HEK293 (cell line): ENCODE measurements around the gene LMTK2.

ENCODE experiments used
- CTCF ChIA-PET: fragments of 350-600 bp; formaldehyde crosslinking; extraction: SDS; loops from one replicate; lab custom pipeline; 2021; ENCODE audit warnings: antibody characterized with exemption; lab: Yijun Ruan, JAX
- POLR2A ChIA-PET: fragments of 300-600 bp; formaldehyde crosslinking; extraction: SDS; loops from one replicate; lab custom pipeline; 2020; ENCODE audit warnings: antibody characterized with exemption, inconsistent platforms; lab: Yijun Ruan, JAX
- H3K27ac ChIP-seq: fragments of 200-500 bp; sonication (Bioruptor generic); 2 replicates; pipeline ENCODE4 v1.5.1; 2014; ENCODE audit warnings: low read depth, low read length, control low read depth, inconsistent platforms; ENCODE audit errors: extremely low read depth
- H3K36me3 ChIP-seq, 2 experiments: fragments of 200-500 bp in 1 of 2; sonication (Bioruptor generic) in 1 of 2; 1 replicate in 1 of 2; 2 replicates in 1 of 2; pipeline ENCODE4 v1.5.1; 2014 to 2017; ENCODE audit warnings: inconsistent platforms in 2 of 2, low read length in 2 of 2; ENCODE audit not compliant: control insufficient read depth in 2 of 2, insufficient read depth in 1 of 2
- H3K4me1 ChIP-seq: fragments of 200-500 bp; sonication (Bioruptor generic); 2 replicates; pipeline ENCODE4 v1.5.1; 2014; ENCODE audit warnings: mild to moderate bottlenecking, low read length, inconsistent platforms; ENCODE audit not compliant: control insufficient read depth, insufficient read depth
- H3K4me3 ChIP-seq: 2 replicates; pipeline ENCODE4 v1.5.1; 2011; ENCODE audit warnings: low read depth, mild to moderate bottlenecking, control low read depth, low read length, moderate library complexity
- H3K9me3 ChIP-seq: fragments of 200-500 bp; sonication (Bioruptor generic); 2 replicates; pipeline ENCODE4 v1.5.1; 2014; ENCODE audit warnings: low read depth, low read length, inconsistent platforms; ENCODE audit not compliant: control insufficient read depth, insufficient read depth
- BCL11B ChIP-seq: fragments of 450-650 bp; formaldehyde crosslinking; IDR thresholded peaks from 2 replicates; pipeline ENCODE4 v1.5.1; 2016; ENCODE audit warnings: low read depth, missing biosample characterization, missing genetic modification characterization
- CTCF ChIP-seq: fragments of 450-650 bp; formaldehyde crosslinking; IDR thresholded peaks from 2 replicates; pipeline ENCODE4 v1.5.1; 2016; ENCODE audit warnings: missing biosample characterization, missing genetic modification characterization
- EGR2 ChIP-seq: fragments of 450-650 bp; formaldehyde crosslinking; IDR thresholded peaks from 2 replicates; pipeline ENCODE4 v1.5.1; 2016; ENCODE audit warnings: low read depth, missing biosample characterization, missing genetic modification characterization
- GFI1B ChIP-seq: fragments of 450-650 bp; formaldehyde crosslinking; IDR thresholded peaks from 2 replicates; pipeline ENCODE4 v1.5.1; 2016; ENCODE audit warnings: missing biosample characterization, missing genetic modification characterization
- GLI4 ChIP-seq: fragments of 450-650 bp; formaldehyde crosslinking; IDR thresholded peaks from 2 replicates; pipeline ENCODE4 v1.5.1; 2016; ENCODE audit warnings: missing biosample characterization, missing genetic modification characterization
- GLIS1 ChIP-seq: fragments of 450-650 bp; formaldehyde crosslinking; IDR thresholded peaks from 2 replicates; pipeline ENCODE4 v1.5.1; 2016; ENCODE audit warnings: missing biosample characterization, missing genetic modification characterization
- HOXD13 ChIP-seq: sonication (generic); formaldehyde crosslinking; IDR thresholded peaks from 2 replicates; pipeline ENCODE4 v1.8.0; 2022; ENCODE audit warnings: missing genetic modification reagents, borderline replicate concordance
- KLF1 ChIP-seq: fragments of 450-650 bp; formaldehyde crosslinking; IDR thresholded peaks from 2 replicates; pipeline ENCODE4 v1.5.1; 2016; ENCODE audit warnings: missing biosample characterization, missing genetic modification characterization
- PBX3 ChIP-seq: sonication (generic); formaldehyde crosslinking; IDR thresholded peaks from 2 replicates; pipeline ENCODE4 v1.8.1; 2022; ENCODE audit warnings: mild to moderate bottlenecking, moderate library complexity, missing genetic modification reagents
- YY1 ChIP-seq: fragments of 450-650 bp; formaldehyde crosslinking; IDR thresholded peaks from 2 replicates; pipeline ENCODE4 v1.5.1; 2018; ENCODE audit warnings: missing biosample characterization, missing genetic modification characterization
- ZFHX2 ChIP-seq: fragments of 450-650 bp; formaldehyde crosslinking; conservative IDR thresholded peaks from 2 replicates; pipeline ENCODE4 v1.5.1; 2016; ENCODE audit warnings: missing biosample characterization, missing genetic modification characterization
- ZIC2 ChIP-seq: fragments of 450-650 bp; formaldehyde crosslinking; IDR thresholded peaks from 2 replicates; pipeline ENCODE4 v1.5.1; 2016; ENCODE audit warnings: missing biosample characterization, missing genetic modification characterization
- ZNF174 ChIP-seq: fragments of 450-650 bp; formaldehyde crosslinking; IDR thresholded peaks from 2 replicates; pipeline ENCODE4 v1.5.0; 2017; ENCODE audit warnings: missing biosample characterization, mild to moderate bottlenecking, missing genetic modification characterization
- ZNF221 ChIP-seq: fragments of 450-650 bp; formaldehyde crosslinking; IDR thresholded peaks from 2 replicates; pipeline ENCODE4 v1.5.1; 2017; ENCODE audit warnings: missing biosample characterization, missing genetic modification characterization, borderline replicate concordance
- ZNF266 ChIP-seq: fragments of 450-650 bp; formaldehyde crosslinking; IDR thresholded peaks from 2 replicates; pipeline ENCODE4 v1.5.1; 2016; ENCODE audit warnings: missing biosample characterization, missing genetic modification characterization, low read depth
- ZNF366 ChIP-seq: fragments of 450-650 bp; formaldehyde crosslinking; conservative IDR thresholded peaks from 2 replicates; pipeline ENCODE4 v1.5.1; 2016; ENCODE audit warnings: missing biosample characterization, missing genetic modification characterization
- ZNF514 ChIP-seq: fragments of 450-650 bp; formaldehyde crosslinking; IDR thresholded peaks from 2 replicates; pipeline ENCODE4 v1.5.1; 2016; ENCODE audit warnings: missing biosample characterization, missing genetic modification characterization
- ZNF518A ChIP-seq: fragments of 450-650 bp; formaldehyde crosslinking; conservative IDR thresholded peaks from 2 replicates; pipeline ENCODE4 v1.5.1; 2016; ENCODE audit warnings: low read depth, missing biosample characterization, missing genetic modification characterization
- ZNF558 ChIP-seq: fragments of 450-650 bp; formaldehyde crosslinking; IDR thresholded peaks from 2 replicates; pipeline ENCODE4 v1.5.1; 2016; ENCODE audit warnings: missing biosample characterization, missing genetic modification characterization
- ZNF707 ChIP-seq: fragments of 450-650 bp; formaldehyde crosslinking; IDR thresholded peaks from 2 replicates; pipeline ENCODE4 v1.5.1; 2016; ENCODE audit warnings: missing biosample characterization, missing genetic modification characterization
- ZNF768 ChIP-seq: fragments of 450-650 bp; formaldehyde crosslinking; IDR thresholded peaks from 2 replicates; pipeline ENCODE4 v1.5.1; 2018; ENCODE audit warnings: missing biosample characterization, mild to moderate bottlenecking, missing genetic modification characterization
- ZNF785 ChIP-seq: fragments of 450-650 bp; formaldehyde crosslinking; IDR thresholded peaks from 2 replicates; pipeline ENCODE4 v1.5.1; 2016; ENCODE audit warnings: missing biosample characterization, missing genetic modification characterization
- ZNF837 ChIP-seq: fragments of 450-650 bp; formaldehyde crosslinking; IDR thresholded peaks from 2 replicates; pipeline ENCODE4 v1.5.1; 2016; ENCODE audit warnings: missing biosample characterization, missing genetic modification characterization

The LMTK2 gene

GRCh38 chr7:98241674-98242241 lies 135.1 kb downstream of the LMTK2 start (continued):
- TF ChIP-seq ZNF785 (tag by site-specific recombination) = no peak
- TF ChIP-seq YY1 (tag by site-specific recombination) = no peak
- no peak for TF ChIP-seq ZNF174 (tag by site-specific recombination)
- no peak for TF ChIP-seq ZNF768 (tag by site-specific recombination)
- no peak for TF ChIP-seq ZNF266 (tag by site-specific recombination)

- ChIA-PET CTCF (interaction anchor here (0.6 kb wide), 1 partner anchor 10 kb away, joined by 3 read pairs; no protein-coding TSS in a partner anchor), POLR2A (interaction anchor here (0.6 kb wide), 1 partner anchor 169 kb away, joined by 5 read pairs; no protein-coding TSS in a partner anchor)
- peaks cover 0 to 9% of the 10 kb centered on the region in 2 experiments; a peak in 2 of 3 replicates for H3K36me3 ChIP-seq
- no peak overlapping the region for H3K4me3 ChIP-seq
- H3K4me1 ChIP-seq = no peaks in the 10 kb centered on the region
- H3K27ac ChIP-seq = no peak overlapping the region
- TF ChIP-seq ZNF707 (tag by site-specific recombination) (no peak), KLF1 (tag by site-specific recombination) (peak; percentile 85), EGR2 (peak; percentile 89), ZNF366 (peak; percentile 30; the same call in 1 of the 2 replicates), GLIS1 (tag by site-specific recombination) (no peak), ZFHX2 (tag by site-specific recombination) (peak; percentile 59)
- no peaks in the 10 kb centered on the region for H3K9me3 ChIP-seq
These were observed 135.7 kb downstream of the LMTK2 start for GRCh38 chr7:98242342-98242741.

- POLR2A ChIA-PET = no interaction called here
- no peaks in the 10 kb centered on the region for H3K9me3 ChIP-seq
- H3K27ac ChIP-seq = no peak overlapping the region
- CTCF ChIA-PET = no interaction called here
- no peak for TF ChIP-seq GLI4
- TF ChIP-seq ZFHX2 (tag by site-specific recombination) = peak; percentile 88
- peak; percentile 79 for TF ChIP-seq KLF1 (tag by site-specific recombination)
- TF ChIP-seq EGR2 = peak; percentile 88
- no peaks in the 10 kb centered on the region for H3K4me1 ChIP-seq
- H3K4me3 ChIP-seq = no peak overlapping the region
- H3K36me3 ChIP-seq = peaks cover 0 to 9% of the 10 kb centered on the region in 2 experiments; a peak in 2 of 3 replicates
These were observed 136.3 kb downstream of the LMTK2 start for GRCh38 chr7:98242934-98243333.

- CTCF ChIA-PET = interaction anchor here (0.7 to 0.8 kb wide), 2 partner anchors 10 to 223 kb away, joined by 3 read pairs; no protein-coding TSS in a partner anchor
- H3K4me3 ChIP-seq = no peak overlapping the region
- no peaks in the 10 kb centered on the region for H3K4me1 ChIP-seq
- POLR2A ChIA-PET = no interaction called here
- H3K36me3 ChIP-seq = peaks cover 3 to 4% of the 10 kb centered on the region in 2 experiments; a peak in 2 of 3 replicates
- no peak overlapping the region for H3K27ac ChIP-seq
- H3K9me3 ChIP-seq = no peaks in the 10 kb centered on the region
- TF ChIP-seq ZNF558 = no peak
- no peak for TF ChIP-seq ZNF221 (tag by site-specific recombination)
- TF ChIP-seq HOXD13 (CRISPR knock-in tag) = no peak
- no peak for TF ChIP-seq ZNF518A (tag by site-specific recombination)
- no peak for TF ChIP-seq ZNF768 (tag by site-specific recombination)
- no peak for TF ChIP-seq PBX3 (CRISPR knock-in tag)
- no peak for TF ChIP-seq ZIC2
- no peak for TF ChIP-seq ZNF514 (tag by site-specific recombination)
- TF ChIP-seq CTCF (tag by site-specific recombination) = no peak
- no peak for TF ChIP-seq ZNF837 (tag by site-specific recombination)
- TF ChIP-seq GFI1B = no peak
- no peak for TF ChIP-seq BCL11B
These were observed 138.2 kb downstream of the LMTK2 start for GRCh38 chr7:98244871-98245270.
